Measurements from ENCODE around the gene SAT2.
"Not testable (repeated sequence)": the region's sequence is repeated elsewhere in the genome, so short reads cannot be mapped to it uniquely, and the experiment has no call there.

Gene SAT2

GRCh38 chr17:7633093-7633492 lies 5.5 kb upstream of the SAT2 start:
- DNase-seq: no peak

- no peak for DNase-seq
Measured at GRCh38 chr17:7632492-7632894, 4.9 kb upstream of the SAT2 start.

- no peak for DNase-seq
Measured at GRCh38 chr17:7631398-7632380, 4.1 kb upstream of the SAT2 start.

GRCh38 chr17:7629939-7630571 lies 2.4 kb upstream of the SAT2 start, which contains the start of gene SHBG:
Gene SHBG (plus strand): TSS chr17:7630135. CDS start chr17:7630173, 38 bp downstream.
- DNase-seq: no peak

- peak; percentile 36 for DNase-seq
Measured at GRCh38 chr17:7626956-7627249, 718 bp downstream of the SAT2 start.

GRCh38 chr17:7626307-7626706 lies 1.3 kb downstream of the SAT2 start:
- DNase-seq: no peak

- DNase-seq: not testable (repeated sequence)
Measured at GRCh38 chr17:7625749-7626148, 1.9 kb downstream of the SAT2 start.

- no peak for DNase-seq
Measured at GRCh38 chr17:7623661-7624060, 4.0 kb downstream of the SAT2 start.

- no peak for DNase-seq
Measured at GRCh38 chr17:7620835-7621234, 6.8 kb downstream of the SAT2 start.

- DNase-seq: no peak
Measured at GRCh38 chr17:7618608-7619007, 9.0 kb downstream of the SAT2 start.

- no peak for DNase-seq
Measured at GRCh38 chr17:7615265-7615747, 12.3 kb downstream of the SAT2 start.

- peak; percentile 100 for DNase-seq
Measured at GRCh38 chr17:7614425-7615264, 13.0 kb downstream of the SAT2 start, which contains the start of gene FXR2. Gene FXR2 (minus strand): TSS chr17:7614897. CDS start chr17:7614532, 365 bp downstream.

- DNase-seq: no peak
Measured at GRCh38 chr17:7613769-7614424, 13.7 kb downstream of the SAT2 start.

- no peak for DNase-seq
Measured at GRCh38 chr17:7612294-7612640, 15.4 kb downstream of the SAT2 start.

GRCh38 chr17:7611635-7612293 lies 15.9 kb downstream of the SAT2 start:
- no peak for DNase-seq

GRCh38 chr17:7610641-7611040 lies 17.0 kb downstream of the SAT2 start:
- no peak for DNase-seq

GRCh38 chr17:7606280-7606679 lies 21.3 kb downstream of the SAT2 start:
- DNase-seq: no peak

GRCh38 chr17:7597561-7597960 lies 30.1 kb downstream of the SAT2 start:
- DNase-seq: not testable (repeated sequence)

GRCh38 chr17:7593296-7593695 lies 34.3 kb downstream of the SAT2 start:
- peak; percentile 24 for DNase-seq

GRCh38 chr17:7592422-7593021 lies 35.1 kb downstream of the SAT2 start:
- DNase-seq: no peak

- no peak for DNase-seq
Measured at GRCh38 chr17:7591596-7591995, 36.0 kb downstream of the SAT2 start.

GRCh38 chr17:7590743-7591142 lies 36.9 kb downstream of the SAT2 start:
- DNase-seq: no peak
